Esophagus squamous epithelium (tissue), 5 donors: ENCODE measurements around the gene KLK6. TPM values are rescaled to one million over a fixed set of nuclear protein-coding genes. Genes with fewer than 3 reads are reported as not detected.

ENCODE experiments used
- DNase-seq: peaks from one replicate; lab custom pipeline; 2025; lab: John Stamatoyannopoulos, UW
- H3K27ac ChIP-seq, 4 donors: fragments of 200-600 bp; sonication (generic); one replicate each; pipeline ENCODE4 v1.5.1; 2016 to 2019; ENCODE audit warnings: mild to moderate bottlenecking in 1 of 4
- H3K27me3 ChIP-seq, 4 donors: fragments of 200-600 bp; sonication (generic); 1 replicate in 3 of 4; 2 replicates in 1 of 4; pipeline versions ENCODE4 v1.5.1 to v1.6.0; 2017 to 2021; ENCODE audit warnings: antibody characterized with exemption in 1 of 4
- H3K36me3 ChIP-seq, 3 donors: fragments of 200-600 bp; sonication (generic); one replicate each; pipeline ENCODE4 v1.5.1; 2016 to 2019
- H3K4me1 ChIP-seq, 3 donors: fragments of 200-600 bp; sonication (generic); one replicate each; pipeline ENCODE4 v1.5.1; 2017 to 2019
- H3K4me3 ChIP-seq, 4 donors: fragments of 200-600 bp; sonication (generic); 1 replicate in 3 of 4; 2 replicates in 1 of 4; pipeline ENCODE4 v1.5.1; 2016 to 2019; ENCODE audit warnings: mild to moderate bottlenecking in 2 of 4, moderate library complexity in 1 of 4
- H3K9me3 ChIP-seq, 3 donors: fragments of 200-600 bp; sonication (generic); one replicate each; pipeline ENCODE4 v1.5.1; 2016 to 2019
- CTCF ChIP-seq, 6 experiments: fragments of 450-650 bp in 4 of 6; fragments of 200-600 bp in 2 of 6; sonication (generic) in 2 of 6; IDR thresholded peaks; one replicate each; pipeline ENCODE4 v1.5.1; 2016 to 2019; ENCODE audit warnings: antibody characterized with exemption in 6 of 6, mild to moderate bottlenecking in 4 of 6, moderate library complexity in 4 of 6
- POLR2A ChIP-seq, 4 donors: fragments of 450-650 bp; IDR thresholded peaks; one replicate each; pipeline ENCODE4 v1.6.1; 2017; ENCODE audit warnings: antibody characterized with exemption in 4 of 4, mild to moderate bottlenecking in 4 of 4, moderate library complexity in 3 of 4
- WGBS, 2 donors: methylation state at CpG; one replicate each; pipeline ENCODE4 v1.1.5; 2018; 5-methylcytosine and 5-hydroxymethylcytosine counted together
- intact Hi-C: fragments of 100-400 bp; cut with DNase I; formaldehyde crosslinking; loops from one replicate; pipeline ENCODE4 v1.15.0; 2022
- total RNA-seq, 4 donors: library from RNA; depleted of rRNA; stranded (reverse); fragments of >200 nt; gene quantifications; one replicate each; pipeline ENCODE4 v1.1.0, GENCODE V29; 2016
- donor health status: DM: yes; HTN: yes; CAD: no.

KLK6 gene
- total RNA-seq, 4 donors from 2014 or later: 6.1 to 160 (median 102) TPM

GRCh38 chr19:51007488-51007887 is 38.1 kb upstream of the KLK6 start:
- Histone ChIP-seq H3K27me3 (peaks cover 0 to 57% (median 0%) of the 10 kb centered on the region in 4 donors), H3K36me3 (no peaks in the 10 kb centered on the region), H3K4me3 (no peak overlapping the region), H3K27ac (no peak overlapping the region), H3K4me1 (peaks cover 7 to 25% (median 10%) of the 10 kb centered on the region in 3 donors), H3K9me3 (no peaks in the 10 kb centered on the region)
- no peak for TF ChIP-seq CTCF (IDR thresholded peaks at IDR 0.05)
- no peak for TF ChIP-seq POLR2A (IDR thresholded peaks at IDR 0.05)
- DNase-seq: no peak
- intact Hi-C loops: no loop called here
- WGBS, 2 donors: 84 to 88% methylated on average over 3 of the region's 3 CpGs

DNA sequence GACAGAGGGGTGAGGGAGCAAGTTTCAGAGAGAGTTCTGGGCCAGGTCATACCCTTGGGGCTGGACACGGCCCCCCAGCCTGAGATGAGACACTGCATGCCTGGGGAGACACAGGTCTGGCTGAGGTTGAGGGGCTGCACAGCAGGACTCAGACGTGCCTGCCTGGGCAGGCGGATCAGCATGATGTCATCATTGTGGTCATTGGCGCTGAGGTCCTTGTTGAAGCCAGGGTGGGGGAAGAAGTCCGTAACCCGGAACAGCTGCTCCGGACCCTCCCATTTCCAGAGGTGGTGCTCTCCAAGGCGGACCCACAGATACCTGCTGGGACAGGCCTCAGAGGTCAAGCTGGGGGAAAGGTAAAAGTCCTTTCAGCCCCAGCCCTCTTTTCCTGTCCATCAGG is 37.0 kb upstream of the KLK6 start:
- no peak for DNase-seq
- H3K9me3 ChIP-seq: no peaks in the 10 kb centered on the region
- H3K27me3 ChIP-seq: peaks cover 0 to 60% (median 0%) of the 10 kb centered on the region in 4 donors
- TF ChIP-seq POLR2A (IDR thresholded peaks at IDR 0.05) (no peak), CTCF (IDR thresholded peaks at IDR 0.05) (no peak)
- H3K4me1 ChIP-seq: peaks cover 14 to 36% (median 16%) of the 10 kb centered on the region in 3 donors
- WGBS, 2 donors: 24 to 49% methylated on average over 4 to 8 of the region's 8 CpGs
- H3K36me3 ChIP-seq: no peaks in the 10 kb centered on the region
- no peak overlapping the region for H3K4me3 ChIP-seq
- no peak overlapping the region for H3K27ac ChIP-seq
- intact Hi-C loops: no loop called here

GRCh38 chr19:51005248-51005647 is 35.9 kb upstream of the KLK6 start:
- 75 to 92% methylated on average over 1 of the region's 1 CpG for WGBS, 2 donors
- no peak for DNase-seq
- no peak for TF ChIP-seq CTCF (IDR thresholded peaks at IDR 0.05)
- TF ChIP-seq POLR2A (IDR thresholded peaks at IDR 0.05): no peak
- Histone ChIP-seq H3K9me3 (no peaks in the 10 kb centered on the region), H3K36me3 (no peaks in the 10 kb centered on the region), H3K4me3 (no peak overlapping the region), H3K27ac (no peak overlapping the region), H3K27me3 (peaks cover 0 to 63% (median 0%) of the 10 kb centered on the region in 4 donors), H3K4me1 (peaks cover 9 to 35% (median 16%) of the 10 kb centered on the region in 3 donors)
- intact Hi-C loops: no loop called here

DNA sequence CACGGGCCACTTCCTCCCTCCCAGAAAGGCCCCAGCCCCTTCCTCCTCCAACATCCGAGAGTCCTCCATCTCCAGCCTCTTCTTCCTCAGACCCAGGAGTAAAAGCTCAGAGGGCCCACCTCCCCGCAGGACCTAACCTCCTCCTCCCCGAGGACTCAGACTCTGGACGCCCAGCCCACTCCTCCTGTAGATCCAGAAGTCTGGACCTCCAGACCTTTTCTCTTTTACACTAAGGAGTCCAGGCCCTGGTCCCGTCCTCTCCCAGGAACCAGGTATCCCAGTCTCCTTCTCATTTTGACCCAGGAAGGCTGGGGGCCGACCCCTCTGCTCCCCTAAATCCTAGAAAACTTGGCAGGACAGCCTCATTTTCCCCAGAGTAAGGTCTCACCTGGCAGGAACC is 33.9 kb upstream of the KLK6 start:
- Histone ChIP-seq H3K36me3 (no peaks in the 10 kb centered on the region), H3K4me1 (peaks cover 4 to 30% (median 13%) of the 10 kb centered on the region in 3 donors), H3K27ac (peak overlapping the region in 2 of 4 donors; percentile 14 to 25), H3K4me3 (no peak overlapping the region), H3K27me3 (peaks cover 0 to 63% (median 0%) of the 10 kb centered on the region in 4 donors), H3K9me3 (no peaks in the 10 kb centered on the region)
- intact Hi-C loops: no loop called here
- DNase-seq: no peak
- 82 to 88% methylated on average over 5 to 6 of the region's 7 CpGs for WGBS, 2 donors
- TF ChIP-seq POLR2A (IDR thresholded peaks at IDR 0.05) (no peak), CTCF (IDR thresholded peaks at IDR 0.05) (no peak)

DNA sequence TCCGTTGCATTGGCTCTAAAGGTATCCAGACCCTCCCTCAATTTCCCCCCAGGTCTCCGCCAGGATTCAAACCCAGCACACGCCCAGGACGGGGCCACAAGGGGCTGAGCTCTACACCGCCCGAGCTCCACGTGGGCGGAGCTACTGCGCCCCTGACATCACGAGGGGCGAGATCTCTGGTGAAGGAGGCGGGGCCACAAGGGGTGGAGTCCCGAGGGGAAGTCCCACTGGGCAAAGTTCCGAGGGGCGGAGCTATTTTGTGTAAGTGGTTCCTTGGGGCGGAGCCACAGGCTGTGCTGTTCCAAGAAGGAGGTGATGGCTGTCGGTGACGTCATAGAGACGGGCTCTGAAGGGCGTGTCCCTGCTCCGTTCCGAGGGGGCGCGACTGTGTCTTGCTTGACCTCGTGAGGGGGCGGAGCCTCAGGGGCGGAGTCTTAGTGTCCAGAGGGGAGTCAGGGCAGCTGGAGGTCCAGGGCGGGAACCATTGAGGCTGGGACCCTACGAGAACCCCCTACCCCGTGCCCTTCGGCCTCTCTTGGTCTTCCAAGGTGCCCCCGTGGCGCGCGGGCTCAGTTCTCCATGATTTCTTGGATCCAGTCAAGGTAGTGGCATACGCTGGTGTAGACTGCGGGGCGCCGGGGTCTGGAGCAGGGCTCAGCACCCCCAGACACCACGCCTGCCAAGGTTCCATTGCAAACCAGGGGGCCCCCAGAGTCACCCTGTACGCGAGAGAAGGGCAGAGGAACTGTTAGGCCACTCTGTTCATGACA is 33.3 kb upstream of the KLK6 start:
- intact Hi-C loops: no loop called here
- WGBS, 2 donors: 41 to 50% methylated on average over 1 to 3 of the region's 42 CpGs

More for the DNA sequence above, 33.3 kb upstream of the KLK6 start:
- no peak for DNase-seq
- no peaks in the 10 kb centered on the region for H3K36me3 ChIP-seq
- peak overlapping the region in 3 of 4 donors; percentile 37 to 49 (median 40) for H3K4me3 ChIP-seq
- no peak for TF ChIP-seq CTCF (IDR thresholded peaks at IDR 0.05)
- peak in 1 of 4 donors; percentile 32 for TF ChIP-seq POLR2A (IDR thresholded peaks at IDR 0.05)
- no peaks in the 10 kb centered on the region for H3K9me3 ChIP-seq
- peaks cover 4 to 30% (median 13%) of the 10 kb centered on the region in 3 donors for H3K4me1 ChIP-seq
- H3K27ac ChIP-seq: peak overlapping the region; percentile 28 to 90 (median 78)
- peaks cover 0 to 68% (median 0%) of the 10 kb centered on the region in 4 donors for H3K27me3 ChIP-seq
